ENCODE results near the gene SF3A1.

DNA sequence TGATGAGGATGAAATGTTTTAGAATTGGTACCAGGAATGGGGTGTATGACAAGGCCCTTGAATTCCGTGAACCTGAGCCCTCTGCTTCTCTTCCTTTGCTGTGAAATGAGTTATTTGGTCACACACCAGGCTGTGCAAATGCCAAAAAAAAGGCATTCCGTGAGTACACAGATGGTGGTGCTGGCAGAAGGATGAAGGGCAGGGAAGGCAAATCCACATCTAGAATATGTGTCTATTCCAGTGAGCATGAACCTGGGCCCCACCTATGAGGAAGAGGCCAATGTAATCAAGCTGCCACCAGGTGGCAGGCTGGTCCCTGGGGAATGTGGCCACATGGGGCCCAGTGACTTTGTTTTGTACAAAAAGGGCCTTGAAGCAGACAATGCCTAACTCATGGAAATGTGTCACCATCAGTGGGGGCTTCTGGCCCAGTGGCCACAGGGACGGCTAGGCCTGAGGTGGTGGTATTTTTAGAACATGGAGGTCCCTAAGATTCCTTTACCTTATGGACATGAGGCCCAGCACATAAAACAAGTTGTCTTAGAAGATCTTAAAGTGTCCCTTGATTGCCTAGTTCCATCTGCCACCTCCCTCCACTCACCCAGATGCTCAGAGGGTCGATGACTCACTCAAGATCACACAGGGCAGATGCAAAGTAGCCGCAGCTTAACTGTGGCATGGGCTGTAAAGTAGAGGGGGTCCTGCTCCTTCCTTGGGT, 34.4 kb upstream of the SF3A1 start:
- TF ChIP-seq EZH2 (optimal IDR thresholded peaks at IDR 0.05; ENCODE audit: low read depth, low read length) (no peak), CTCF (IDR thresholded peaks at IDR 0.05; ENCODE audit: low read length) (peak; percentile 95), EZH2phosphoT487 (IDR thresholded peaks at IDR 0.05; ENCODE audit: low read length) (no peak)
